Renal cortex interstitium (tissue), 11 donors: ENCODE measurements around the gene XRCC4. TPM values are rescaled to one million over a fixed set of nuclear protein-coding genes. Genes with fewer than 3 reads are reported as not detected.
"Not testable (repeated sequence)": the region's sequence is repeated elsewhere in the genome, so short reads cannot be mapped to it uniquely, and the experiment has no call there.

Experiments used
- DNase-seq, 11 donors: peaks; one replicate each; pipeline ENCODE4 v3.0.0-alpha.2; 2013; ENCODE audit warnings: low read depth in 9 of 11, low spot score in 4 of 11; ENCODE audit errors: extremely low read depth in 1 of 11
- polyA plus RNA-seq, 3 donors: library from polyadenylated mRNA; unstranded; fragments of 120-200 nt; gene quantifications; one replicate each; pipeline ENCODE4 v1.2.1, GENCODE V29; 2013; ENCODE audit not compliant: insufficient read length in 3 of 3

Gene XRCC4
- polyA plus RNA-seq, 3 donors: 11.0 to 14.8 (median 11.5) TPM

DNA sequence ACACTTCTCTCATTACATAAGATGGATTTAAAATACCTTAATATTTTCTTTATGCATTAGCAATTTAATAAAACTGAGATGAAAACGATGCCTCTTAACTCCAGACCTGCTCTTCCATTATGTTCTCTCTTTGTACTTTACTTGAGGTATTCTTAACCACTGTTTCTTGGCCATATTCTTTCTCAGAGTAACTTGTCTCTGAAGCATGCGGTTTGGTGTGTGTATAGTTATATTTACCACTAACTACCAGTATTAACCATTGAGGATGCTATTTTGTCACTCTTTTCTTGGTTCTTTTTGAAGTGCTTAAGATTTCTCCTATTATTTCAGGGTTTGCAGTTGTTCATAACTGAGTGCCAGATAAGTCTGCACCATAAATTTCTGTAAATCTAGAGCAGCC is 18.0 kb upstream of the XRCC4 start:
- no peak for DNase-seq

DNA sequence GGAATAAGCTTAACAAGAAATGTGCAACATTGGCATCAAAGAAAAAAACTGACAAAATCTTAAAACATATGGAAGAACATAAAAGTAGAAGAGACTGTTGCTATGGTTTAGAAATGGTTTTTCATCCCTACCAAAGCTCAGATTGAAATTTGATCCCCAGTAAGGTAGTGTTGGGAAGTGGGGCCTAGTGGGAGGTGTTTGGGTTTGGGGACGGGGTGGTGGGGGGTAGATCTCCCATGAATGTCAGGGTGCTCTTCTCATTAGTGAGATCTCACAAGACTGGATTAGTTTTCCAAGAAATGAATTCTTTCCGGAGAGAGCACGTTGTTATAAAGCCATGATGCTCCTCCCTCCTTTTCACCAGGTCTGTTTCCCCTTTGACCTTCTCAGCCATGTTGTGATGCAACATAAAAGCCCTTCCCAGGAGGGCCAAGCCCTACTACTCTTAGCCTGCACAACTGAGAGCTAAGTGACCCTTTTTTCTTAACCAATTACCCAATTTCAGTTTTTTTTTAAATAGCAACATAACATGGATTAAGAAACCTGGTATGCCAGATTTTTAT is 10.7 kb upstream of the XRCC4 start:
- no peak for DNase-seq

DNA sequence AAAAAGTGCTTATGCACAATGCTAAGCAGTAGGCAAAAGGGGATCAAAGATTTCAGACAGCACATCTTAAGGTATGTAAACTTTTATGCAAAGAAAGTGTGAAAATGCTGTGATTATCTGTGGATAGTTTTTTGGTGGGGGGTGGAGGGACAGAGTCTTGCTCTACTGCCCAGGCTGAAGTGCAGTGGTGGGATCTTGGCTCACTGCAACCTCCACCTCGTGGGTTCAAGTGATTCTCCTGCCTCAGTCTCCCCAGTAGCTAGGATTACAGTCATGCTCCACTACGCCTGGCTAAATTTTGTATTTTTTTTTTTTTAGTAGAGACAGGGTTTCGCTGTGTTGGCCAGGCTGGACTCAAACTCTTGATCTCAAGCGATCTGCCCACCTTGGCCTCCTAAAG is 10.0 kb upstream of the XRCC4 start:
- DNase-seq: not testable (repeated sequence)

DNA sequence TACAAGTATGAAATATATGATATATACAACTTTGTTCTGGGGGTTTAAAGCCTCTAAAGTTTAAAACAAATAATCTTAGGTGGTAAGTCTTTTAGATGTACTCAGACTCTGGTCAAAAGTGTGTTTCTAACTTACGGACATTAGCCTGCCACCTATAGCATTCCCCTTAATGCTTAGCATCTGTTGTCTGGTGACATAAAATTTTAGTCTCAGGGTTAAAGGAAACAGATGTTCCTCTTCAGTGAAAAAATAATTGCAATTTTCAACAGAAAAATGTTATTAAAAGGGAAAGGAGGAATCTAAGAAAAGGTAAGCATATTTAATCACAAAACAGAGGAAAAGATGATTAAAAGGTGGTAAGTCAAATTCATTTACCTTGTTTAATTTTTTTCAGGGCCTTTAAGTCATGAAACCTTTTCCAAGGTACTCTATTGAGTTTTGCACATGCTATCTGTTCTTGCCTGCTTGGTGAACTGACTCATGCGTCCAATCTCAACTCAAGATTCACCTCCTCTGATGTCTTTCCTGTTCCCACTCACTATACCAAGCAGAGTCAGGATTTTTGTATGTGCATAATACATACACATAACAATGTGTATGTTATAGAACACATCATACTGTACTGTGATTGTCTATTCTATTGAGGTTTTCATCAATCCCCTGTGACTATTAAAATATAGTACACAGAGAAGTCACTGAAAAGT is 8.1 kb upstream of the XRCC4 start:
- DNase-seq: no peak

DNA sequence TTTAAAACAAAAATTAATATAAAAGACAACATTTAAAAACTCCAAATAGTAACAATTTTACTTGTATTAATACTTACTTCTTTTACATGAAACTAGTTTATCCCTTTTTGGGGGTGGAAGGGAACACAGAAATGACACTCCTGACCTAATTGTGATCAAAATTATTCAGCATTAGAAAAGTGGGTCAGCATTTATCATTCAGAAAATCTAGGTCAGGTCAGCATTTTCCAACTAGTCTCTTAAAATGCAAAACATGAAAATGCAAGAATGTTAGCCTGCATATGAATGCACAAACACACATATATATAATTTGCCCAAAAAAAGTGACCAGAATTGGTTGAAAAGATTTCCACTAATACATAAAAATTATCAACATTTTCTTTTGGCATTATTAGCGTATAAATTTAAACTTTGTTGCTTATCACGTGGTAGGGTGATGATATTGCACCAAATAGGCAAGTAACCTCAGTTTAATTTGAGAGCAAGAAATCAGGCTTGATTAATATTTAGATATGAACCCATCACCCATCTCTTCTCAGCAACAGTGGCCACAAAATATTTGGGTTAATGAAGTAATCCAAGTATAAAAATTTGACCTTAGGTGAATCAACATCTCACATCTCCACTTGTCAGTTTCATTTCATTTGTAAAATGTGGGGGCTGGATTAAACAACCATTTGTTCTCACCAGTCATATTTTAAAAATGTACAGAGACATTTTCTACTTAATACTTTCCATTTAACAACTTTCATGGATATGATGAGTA is 5.9 kb upstream of the XRCC4 start:
- DNase-seq: no peak

DNA sequence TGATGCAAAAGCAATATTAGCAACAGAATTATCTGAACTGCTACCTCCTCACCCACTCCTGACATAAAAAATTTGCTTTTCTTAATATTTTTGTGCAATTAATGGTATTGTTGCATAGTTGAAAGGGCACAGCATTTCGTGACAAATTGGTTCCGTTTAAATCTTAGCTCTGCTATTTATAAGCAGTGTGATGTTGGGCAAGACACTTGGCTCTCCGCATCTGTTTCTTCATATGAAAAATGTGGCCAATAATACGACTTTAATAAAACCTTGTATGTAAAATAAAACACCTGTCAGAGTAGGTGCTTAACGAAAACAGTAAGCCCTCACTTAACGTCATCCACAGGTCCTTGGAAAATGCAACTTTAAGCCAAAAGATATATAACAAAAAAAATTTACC is 4.4 kb upstream of the XRCC4 start:
- no peak for DNase-seq

DNA sequence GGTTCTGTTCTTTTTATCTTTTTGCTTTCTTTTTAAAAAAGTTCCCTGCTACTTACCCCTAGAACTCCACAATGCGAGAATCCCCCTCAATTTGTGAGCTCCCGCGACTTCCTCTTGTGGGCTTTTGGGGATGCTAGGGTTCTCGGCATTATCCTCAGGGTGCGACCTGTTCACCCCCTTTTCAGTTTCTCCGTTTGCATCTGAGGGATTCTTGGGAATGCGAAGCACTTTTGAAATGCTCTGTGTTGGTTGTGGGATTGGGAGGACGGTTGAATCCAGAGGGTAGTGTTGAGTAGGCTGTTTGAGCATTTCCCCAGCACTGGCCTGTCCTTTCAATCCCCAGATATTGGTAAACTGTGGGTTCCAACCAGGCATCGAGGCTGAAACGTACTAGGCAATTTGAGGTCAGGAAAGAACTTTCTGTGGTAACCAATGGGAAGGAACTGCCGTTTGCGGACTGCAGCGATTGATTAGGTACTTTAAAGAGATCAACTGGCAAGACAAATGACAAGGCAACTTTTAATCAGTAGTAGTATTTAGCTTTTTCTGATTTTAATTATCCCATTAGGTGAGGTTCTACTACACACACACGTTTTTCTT is 415 bp downstream of the XRCC4 start:
- DNase-seq: peak in 1 of 11 donors; percentile 10

DNA sequence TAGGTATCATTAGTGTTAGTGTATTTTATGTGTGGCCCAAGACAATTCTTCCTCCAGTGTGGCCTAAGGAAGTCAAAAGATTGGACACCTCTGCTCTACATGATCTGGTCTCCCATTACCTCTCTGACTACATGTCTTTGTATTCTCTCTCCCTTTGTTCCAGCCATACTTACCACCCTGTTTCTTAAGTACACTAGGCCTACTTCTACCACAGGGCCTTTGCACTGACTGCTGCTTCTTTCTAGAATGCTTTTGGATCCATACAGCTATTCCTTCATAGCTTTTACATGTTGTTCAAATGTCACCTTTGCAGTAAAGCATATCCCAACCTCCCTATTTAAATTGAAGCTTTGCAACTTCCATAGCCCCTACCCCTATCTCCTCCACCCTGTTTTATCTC is 5.4 kb downstream of the XRCC4 start:
- DNase-seq: no peak

DNA sequence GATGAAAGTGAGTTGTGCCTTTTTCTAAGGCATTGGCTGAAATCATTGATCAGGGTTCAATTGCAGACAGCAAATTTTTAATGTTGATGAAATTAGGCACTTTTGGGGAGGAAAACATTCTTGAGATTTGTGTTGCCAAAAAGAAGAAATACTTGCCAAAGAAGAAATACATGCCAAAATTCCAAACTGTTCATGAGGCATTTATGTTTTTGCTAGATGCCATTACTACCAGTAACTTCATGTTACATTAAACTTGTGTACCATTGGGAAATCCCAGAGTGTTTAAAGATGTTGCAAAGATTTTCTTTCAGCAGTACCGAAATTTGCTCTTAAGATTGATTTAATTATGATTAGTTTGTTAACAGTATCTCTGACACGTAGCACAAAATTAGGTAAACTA is 7.0 kb downstream of the XRCC4 start:
- no peak for DNase-seq

DNA sequence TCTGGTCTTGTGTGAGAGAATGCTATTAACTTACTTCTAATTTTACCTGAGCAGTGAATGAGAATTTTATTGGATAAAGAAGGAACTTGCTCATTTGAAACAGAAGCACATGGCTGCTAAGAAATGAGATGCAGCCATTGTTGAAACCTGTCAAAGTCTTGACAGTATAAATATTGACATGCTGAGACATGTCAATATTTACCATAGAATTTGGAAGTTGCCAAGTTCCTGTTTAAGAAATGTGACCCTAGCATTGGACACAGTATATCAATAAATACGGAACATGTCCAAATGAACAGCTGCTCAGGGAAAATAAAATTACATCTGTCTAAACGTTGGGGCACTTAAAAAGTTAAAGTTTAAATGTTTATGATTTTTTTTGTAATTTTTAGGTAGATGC is 7.8 kb downstream of the XRCC4 start:
- DNase-seq: no peak

DNA sequence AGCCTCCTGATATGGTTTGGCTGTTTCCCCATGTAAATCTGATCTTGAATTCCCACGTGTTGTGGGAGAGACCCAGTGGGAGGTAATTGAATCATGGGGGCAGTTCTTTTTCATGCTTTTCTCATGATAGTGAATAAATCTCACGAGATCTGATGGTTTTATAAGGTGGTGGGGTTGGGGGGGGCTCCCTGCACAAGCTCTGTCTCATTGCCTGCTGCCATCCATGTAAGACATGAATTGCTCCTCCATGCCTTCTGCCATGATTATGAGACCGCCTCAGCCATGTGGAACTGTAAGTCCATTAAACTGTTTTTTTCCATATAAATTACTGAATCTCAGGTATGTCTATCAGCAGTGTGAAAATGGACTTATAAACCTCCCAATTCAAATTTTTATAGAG is 12.8 kb downstream of the XRCC4 start:
- DNase-seq: no peak

DNA sequence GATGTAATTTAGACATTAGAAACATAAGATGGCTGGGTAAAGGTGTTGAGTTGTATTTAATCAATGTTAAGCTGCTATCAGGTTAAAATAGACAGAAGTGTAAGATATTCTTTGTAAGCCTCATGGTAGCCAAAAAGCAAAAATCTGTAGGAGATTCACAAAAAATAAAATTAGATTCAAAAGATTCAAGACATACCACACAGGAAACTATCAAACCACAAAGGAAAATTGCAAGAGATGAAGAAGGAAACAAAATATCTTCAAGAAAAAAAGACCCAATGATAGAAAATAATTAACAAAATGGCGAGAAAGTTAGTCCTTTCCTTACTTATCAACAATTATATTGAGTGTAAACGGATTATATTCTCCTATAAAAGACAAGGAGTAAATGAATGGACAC is 15.3 kb downstream of the XRCC4 start:
- DNase-seq: no peak

DNA sequence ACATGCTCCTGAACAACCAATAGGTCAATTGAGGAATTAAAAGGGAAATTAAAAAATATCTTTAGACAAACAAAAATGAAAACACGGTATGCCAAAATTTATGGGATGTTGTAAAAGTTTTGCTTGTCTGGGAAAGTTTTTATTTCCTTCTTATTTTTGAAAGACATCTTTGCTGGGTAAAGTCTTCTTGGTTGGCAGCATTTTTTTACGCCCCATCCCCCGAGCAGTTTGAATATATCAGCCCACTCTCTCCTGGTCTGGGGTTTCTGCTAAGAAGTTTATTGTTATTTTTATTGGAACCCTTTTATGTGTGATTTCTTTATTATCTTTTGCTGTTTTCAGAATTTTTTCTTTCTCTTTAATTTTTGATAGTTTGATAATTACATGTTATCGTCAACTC is 16.3 kb downstream of the XRCC4 start:
- no peak for DNase-seq

DNA sequence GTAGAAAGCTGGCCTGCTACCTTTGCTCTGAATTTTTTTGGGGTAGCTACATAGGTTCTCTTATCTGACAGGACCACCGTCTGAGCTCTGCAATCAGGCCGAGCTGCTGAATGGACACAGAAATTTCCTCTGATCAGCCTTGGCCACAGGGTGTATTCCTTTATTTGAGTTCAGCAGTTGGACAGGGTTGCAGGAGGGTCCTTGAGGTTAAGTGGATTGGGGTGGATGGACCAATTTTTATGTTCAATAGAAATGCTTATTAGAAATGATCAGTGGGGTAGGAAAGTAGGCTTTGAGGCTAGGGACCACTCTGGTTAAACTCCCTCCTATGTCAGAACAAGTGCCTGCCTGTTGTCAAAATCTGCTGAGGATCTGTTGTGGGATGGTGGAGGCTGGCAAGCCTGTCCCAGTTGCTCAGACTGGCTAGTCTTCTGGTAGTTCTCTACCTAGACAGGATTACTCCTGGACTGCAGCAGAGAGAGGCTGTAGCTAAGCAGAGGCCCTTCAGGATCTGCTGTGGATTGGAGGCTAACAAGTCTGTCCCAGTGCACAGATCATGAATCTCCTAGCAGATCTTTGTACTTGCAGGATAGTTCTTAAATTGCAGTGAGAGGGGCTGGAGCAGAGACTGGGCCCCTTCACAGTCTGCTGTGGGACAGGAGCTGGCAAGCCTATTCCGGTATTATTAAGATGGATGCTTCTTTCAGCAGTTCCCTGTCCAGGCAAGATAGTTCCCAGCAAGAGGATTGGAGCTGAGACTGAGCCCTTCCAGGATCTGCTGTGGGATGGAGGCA is 18.0 kb downstream of the XRCC4 start:
- no peak for DNase-seq

DNA sequence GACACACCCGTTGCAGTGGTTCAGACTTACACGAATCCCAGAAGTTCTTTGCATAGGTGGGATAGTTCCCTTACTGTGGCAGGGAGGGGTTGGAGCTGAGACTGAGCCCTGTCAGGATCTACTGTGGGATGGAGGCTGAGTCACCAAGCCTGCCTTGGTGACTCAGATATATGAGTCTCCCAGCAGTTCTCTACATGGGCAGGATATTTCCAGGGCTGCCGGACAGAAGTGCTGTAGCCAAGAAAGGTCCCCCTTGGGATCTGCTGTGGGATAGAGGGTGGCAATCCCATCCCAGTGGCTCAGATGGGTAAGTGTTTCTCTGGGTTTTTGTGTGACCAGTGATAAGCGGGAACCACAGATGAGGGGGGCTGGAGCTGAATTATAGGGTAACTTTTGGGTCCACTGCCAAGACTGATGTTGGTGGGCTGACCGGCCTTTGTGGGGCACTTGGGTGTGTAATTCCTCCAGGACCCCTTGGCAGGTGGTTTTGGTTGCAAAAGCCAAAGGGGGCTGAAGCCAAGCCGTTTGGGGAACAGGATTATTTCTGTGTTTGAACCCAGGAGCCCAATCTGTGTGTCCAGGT is 18.7 kb downstream of the XRCC4 start:
- DNase-seq: no peak

DNA sequence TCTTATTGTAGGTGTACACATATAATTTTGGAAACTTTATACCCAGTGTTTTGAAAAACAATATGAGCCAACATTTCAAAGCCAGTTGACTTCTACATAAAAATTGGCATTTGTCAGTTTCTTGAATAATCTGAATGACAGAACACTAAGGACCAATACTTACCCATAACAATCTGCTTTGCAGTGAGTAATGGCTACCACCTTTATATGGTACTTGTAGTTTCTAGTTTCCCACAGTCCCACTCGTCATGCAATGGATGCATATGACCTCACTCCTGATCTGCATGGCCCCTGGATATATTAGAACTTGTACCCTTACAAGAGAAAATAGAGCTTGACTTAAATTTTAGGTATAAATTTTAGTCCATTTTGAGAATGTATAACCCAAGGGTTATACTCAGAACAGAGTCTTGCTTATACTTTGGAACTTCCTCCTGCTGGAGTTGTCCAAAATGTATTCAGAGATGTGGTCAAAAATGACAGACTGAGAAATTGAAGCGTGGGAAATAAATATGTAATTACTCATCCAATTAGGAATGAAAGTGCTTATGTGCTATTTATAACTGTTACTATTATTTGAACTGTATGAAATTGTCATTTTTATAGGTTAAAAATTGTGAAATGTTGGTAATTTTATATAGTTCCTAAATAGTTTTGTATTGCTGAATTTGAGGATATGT is 19.5 kb downstream of the XRCC4 start:
- DNase-seq: no peak

DNA sequence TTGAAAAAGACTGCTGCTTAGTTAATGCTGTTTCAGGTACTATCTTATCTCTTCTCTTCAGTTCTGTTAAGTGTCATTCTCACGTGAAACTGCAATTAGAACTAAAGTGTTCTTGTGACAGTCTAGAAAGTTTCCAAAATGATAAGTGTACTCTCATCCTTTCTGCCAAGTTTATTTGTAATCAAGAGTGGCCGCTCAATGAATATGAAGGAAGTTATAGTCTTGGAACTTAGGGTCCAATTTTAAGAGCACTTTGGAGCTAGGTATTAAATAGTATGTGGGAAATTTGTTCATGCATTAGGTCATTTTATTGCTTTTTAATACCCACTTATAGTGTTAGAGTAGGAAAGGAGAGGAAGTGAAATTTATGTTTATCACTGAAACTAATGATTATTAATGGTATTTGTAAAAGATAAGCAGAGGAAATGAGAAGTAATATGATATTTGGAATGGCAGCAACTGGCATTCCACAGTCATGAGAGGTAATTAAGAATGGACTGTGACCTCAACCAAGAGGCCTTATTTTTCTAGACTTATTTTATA is 20.4 kb downstream of the XRCC4 start:
- DNase-seq: peak in 1 of 11 donors; percentile 7

DNA sequence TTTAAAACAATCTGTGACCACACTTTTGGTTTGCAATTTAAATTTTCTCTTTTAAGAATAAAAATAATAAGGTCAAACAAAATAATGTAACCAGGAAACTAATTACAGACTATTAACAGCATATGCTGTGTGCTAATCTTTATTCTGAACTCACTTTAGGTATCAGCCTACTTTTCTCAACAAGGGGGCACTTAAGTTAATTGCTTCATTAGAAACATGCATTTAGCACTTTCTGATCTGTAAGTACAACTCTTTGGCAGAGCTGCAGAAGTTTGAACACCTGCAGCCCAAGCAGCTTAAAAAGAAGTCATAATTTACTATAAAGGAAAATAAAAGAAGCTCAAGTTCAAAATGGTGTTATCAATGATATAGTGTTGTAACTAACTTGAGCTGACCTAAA is 21.7 kb downstream of the XRCC4 start:
- no peak for DNase-seq
